Measurements from ENCODE around the gene LMAN2.

- TF ChIP-seq CTCF (optimal IDR thresholded peaks at IDR 0.05 in 1 of 3, IDR thresholded peaks at IDR 0.05 in 1 of 3, conservative IDR thresholded peaks at IDR 0.05 in 1 of 3; ENCODE audit: extremely low read depth in 1 of 3, insufficient read depth in 2 of 3, low read length in 3 of 3) (no peak), EZH2 (IDR thresholded peaks at IDR 0.05; ENCODE audit: low read length) (no peak)
Observed at GRCh38 chr5:177303925-177304391, 47.5 kb downstream of the LMAN2 start.
